Measurements from ENCODE around the gene VRTN. TPM values are rescaled to one million over a fixed set of nuclear protein-coding genes. Genes with fewer than 3 reads are reported as not detected.

The VRTN gene
- total RNA-seq, 3 donors from 2014 or later = not detected

- no peak overlapping the region for H3K4me3 ChIP-seq
- intact Hi-C loops (cut with DNase I; ENCODE audit: low total_unique reads) = no loop called here
- no peaks in the 10 kb centered on the region for H3K4me1 ChIP-seq
- H3K9me3 ChIP-seq = no peaks in the 10 kb centered on the region
- TF ChIP-seq CTCF (IDR thresholded peaks at IDR 0.05) (no peak), POLR2AphosphoS5 (IDR thresholded peaks at IDR 0.05) (no peak), POLR2A (IDR thresholded peaks at IDR 0.05) (no peak)
- no peak for DNase-seq (ENCODE audit: low spot score in 2 of 2)
- no peak overlapping the region for H3K27ac ChIP-seq
- no peaks in the 10 kb centered on the region for H3K36me3 ChIP-seq
- no peaks in the 10 kb centered on the region for H3K27me3 ChIP-seq
These were observed 59.5 kb downstream of the VRTN start for GRCh38 chr14:74407801-74408154.

GRCh38 chr14:74408870-74409269, 60.6 kb downstream of the VRTN start:
- H3K4me1 ChIP-seq = no peaks in the 10 kb centered on the region
- no peak for DNase-seq (ENCODE audit: low spot score in 2 of 2)
- no peaks in the 10 kb centered on the region for H3K27me3 ChIP-seq
- intact Hi-C loops (cut with DNase I; ENCODE audit: low total_unique reads) = no loop called here
- no peaks in the 10 kb centered on the region for H3K36me3 ChIP-seq
- no peak overlapping the region for H3K27ac ChIP-seq
- H3K9me3 ChIP-seq = no peaks in the 10 kb centered on the region
- no peak overlapping the region for H3K4me3 ChIP-seq
- TF ChIP-seq CTCF (IDR thresholded peaks at IDR 0.05) (no peak), POLR2AphosphoS5 (IDR thresholded peaks at IDR 0.05) (no peak), POLR2A (IDR thresholded peaks at IDR 0.05) (no peak)

GRCh38 chr14:74409441-74409840, 61.2 kb downstream of the VRTN start:
- no peaks in the 10 kb centered on the region for H3K9me3 ChIP-seq
- no peaks in the 10 kb centered on the region for H3K36me3 ChIP-seq
- DNase-seq (ENCODE audit: low spot score in 2 of 2) = no peak
- no peak for TF ChIP-seq POLR2A (IDR thresholded peaks at IDR 0.05)
- no peak for TF ChIP-seq POLR2AphosphoS5 (IDR thresholded peaks at IDR 0.05)
- no peak for TF ChIP-seq CTCF (IDR thresholded peaks at IDR 0.05)
- H3K4me3 ChIP-seq = no peak overlapping the region
- no peaks in the 10 kb centered on the region for H3K27me3 ChIP-seq
- no peak overlapping the region for H3K27ac ChIP-seq
- H3K4me1 ChIP-seq = no peaks in the 10 kb centered on the region
- intact Hi-C loops (cut with DNase I; ENCODE audit: low total_unique reads) = no loop called here

Other genes with a start within 250 kb of the VRTN start
- gene VSX2, start 109.0 kb upstream of the VRTN start, total RNA-seq = not detected
- 10 to 100 TPM; 38.2 to 57.0 (median 54.7) TPM for gene ABCD4, start 45.5 kb upstream of the VRTN start, total RNA-seq
- 1 to 10 TPM in 1 of 3 donors, under 1 TPM in 2; 0.33 to 1.0 (median 0.64) TPM for gene SYNDIG1L, start 77.7 kb downstream of the VRTN start, total RNA-seq
- 100 to 1,000 TPM; 277 to 663 (median 594) TPM for gene NPC2, start 144.8 kb downstream of the VRTN start, total RNA-seq
- 10 to 100 TPM; 17.3 to 31.8 (median 21.3) TPM for gene ISCA2, start 145.3 kb downstream of the VRTN start, total RNA-seq